GM23338 (cell line): ENCODE measurements around the gene ITPR2. TPM values are rescaled to one million over a fixed set of nuclear protein-coding genes. Genes with fewer than 3 reads are reported as not detected.

Source experiments
- ATAC-seq: fragments of 200-7000 bp; cut with Tn5 transposase; 3 replicates; pipeline ENCODE4 v1.9.1; 2020
- DNase-seq: peaks from one replicate; pipeline ENCODE4 v3.0.0-alpha.2; 2015; ENCODE audit warnings: low spot score
- H2AFZ ChIP-seq: fragments of 200-600 bp; sonication (generic); 2 replicates; pipeline ENCODE4 v1.8.0; 2016; ENCODE audit warnings: antibody characterized with exemption, mild to moderate bottlenecking, moderate library complexity
- H3F3A ChIP-seq: fragments of 200-600 bp; sonication (generic); replicated peaks from 2 replicates; pipeline ENCODE4 v1.8.0; 2017; ENCODE audit warnings: antibody characterized with exemption, mixed run types, low read depth
- H3K27ac ChIP-seq: fragments of 200-600 bp; sonication (generic); 2 replicates; pipeline ENCODE4 v1.6.1; 2016; ENCODE audit warnings: low read depth
- H3K27me3 ChIP-seq: fragments of 200-600 bp; sonication (generic); 2 replicates; pipeline ENCODE4 v1.8.0; 2016; ENCODE audit warnings: mild to moderate bottlenecking, mixed run types, moderate library complexity; ENCODE audit not compliant: insufficient read depth
- H3K36me3 ChIP-seq: fragments of 200-600 bp; sonication (generic); 2 replicates; pipeline ENCODE4 v1.8.0; 2016; ENCODE audit warnings: mild to moderate bottlenecking; ENCODE audit not compliant: insufficient read depth
- H3K4me1 ChIP-seq: fragments of 200-600 bp; sonication (generic); 2 replicates; pipeline ENCODE4 v1.8.0; 2016; ENCODE audit warnings: mild to moderate bottlenecking, moderate library complexity; ENCODE audit not compliant: insufficient read depth
- H3K4me2 ChIP-seq: fragments of 200-600 bp; sonication (generic); 2 replicates; pipeline ENCODE4 v1.7.1; 2017; ENCODE audit warnings: mixed run types
- H3K4me3 ChIP-seq: fragments of 200-600 bp; sonication (generic); 2 replicates; pipeline ENCODE4 v1.6.1; 2016; ENCODE audit warnings: mixed run types
- H3K79me2 ChIP-seq: fragments of 200-600 bp; sonication (generic); replicated peaks from 2 replicates; pipeline ENCODE4 v1.8.0; 2017; ENCODE audit warnings: mild to moderate bottlenecking; ENCODE audit not compliant: insufficient read depth
- H3K9me2 ChIP-seq: fragments of 200-600 bp; sonication (generic); 2 replicates; pipeline ENCODE4 v1.8.0; 2017; ENCODE audit not compliant: insufficient read depth
- H4K20me1 ChIP-seq: fragments of 200-600 bp; sonication (generic); replicated peaks from 2 replicates; pipeline ENCODE4 v1.8.0; 2017; ENCODE audit warnings: mild to moderate bottlenecking; ENCODE audit not compliant: insufficient read depth
- H3K27ac Mint-ChIP-seq: 2 replicates; pipeline ENCODE4 v1.8.0; 2020; ENCODE audit warnings: inconsistent platforms, mild to moderate bottlenecking, moderate library complexity, mixed read lengths
- H3K27me3 Mint-ChIP-seq: 3 replicates; pipeline ENCODE4 v1.8.0; 2022; ENCODE audit warnings: low read depth, mild to moderate bottlenecking, moderate library complexity, mixed read lengths, inconsistent platforms; ENCODE audit not compliant: insufficient read depth, poor library complexity
- H3K36me3 Mint-ChIP-seq: 3 replicates; pipeline ENCODE4 v1.8.0; 2021; ENCODE audit warnings: low read depth, mild to moderate bottlenecking, inconsistent platforms, moderate library complexity, mixed read lengths
- H3K4me1 Mint-ChIP-seq: 3 replicates; pipeline ENCODE4 v1.8.0; 2020; ENCODE audit warnings: mild to moderate bottlenecking, inconsistent platforms, mixed read lengths
- H3K4me3 Mint-ChIP-seq: 3 replicates; pipeline ENCODE4 v1.8.0; 2021; ENCODE audit warnings: moderate library complexity, mild to moderate bottlenecking, inconsistent platforms, mixed read lengths
- H3K9me3 Mint-ChIP-seq: 3 replicates; pipeline ENCODE4 v1.8.0; 2020; ENCODE audit warnings: moderate library complexity, mild to moderate bottlenecking, inconsistent platforms, mixed read lengths
- CREB1 ChIP-seq: fragments of 250-450 bp; sonication (Bioruptor Pico); IDR thresholded peaks from 2 replicates; pipeline ENCODE4 v1.5.0; 2020; ENCODE audit warnings: low read depth, mild to moderate bottlenecking, moderate library complexity
- EZH2 ChIP-seq: fragments of 200-600 bp; sonication (generic); IDR thresholded peaks from one replicate; pipeline ENCODE4 v1.8.0; 2017; ENCODE audit warnings: antibody characterized with exemption, mild to moderate bottlenecking, low read depth; ENCODE audit not compliant: unreplicated experiment
- EZH2phosphoT487 ChIP-seq: fragments of 200-600 bp; sonication (generic); IDR thresholded peaks from one replicate; pipeline ENCODE4 v1.8.1; 2018; ENCODE audit warnings: antibody characterized with exemption; ENCODE audit not compliant: unreplicated experiment
- JUNB ChIP-seq: IDR thresholded peaks from one replicate; pipeline ENCODE4 v1.6.1; 2016; ENCODE audit warnings: antibody characterized with exemption; ENCODE audit not compliant: unreplicated experiment
- NANOG ChIP-seq: IDR thresholded peaks from 2 replicates; pipeline ENCODE4 v1.6.1; 2016; ENCODE audit warnings: antibody characterized with exemption, borderline replicate concordance
- POLR2AphosphoS5 ChIP-seq: IDR thresholded peaks from 2 replicates; pipeline ENCODE4 v1.6.1; 2016; ENCODE audit warnings: antibody characterized with exemption, low read depth
- STAT1 ChIP-seq: IDR thresholded peaks from one replicate; pipeline ENCODE4 v1.6.1; 2016; ENCODE audit warnings: antibody characterized with exemption; ENCODE audit not compliant: unreplicated experiment
- ZNF114 ChIP-seq: fragments of 250-450 bp; sonication (Bioruptor Pico); IDR thresholded peaks from 2 replicates; pipeline ENCODE4 v1.5.0; 2020; ENCODE audit warnings: mild to moderate bottlenecking, moderate library complexity
- ZNF331 ChIP-seq: fragments of 250-450 bp; sonication (Bioruptor Pico); IDR thresholded peaks from 2 replicates; pipeline ENCODE4 v1.5.0; 2020; ENCODE audit warnings: low read depth, mild to moderate bottlenecking, moderate library complexity
- polyA plus RNA-seq: library from polyadenylated mRNA; unstranded; fragments of >200 nt; fragmentation: Nextera tagmentation; extraction: Ambion mirVana; gene quantifications from 2 replicates; pipeline ENCODE4 v1.2.1, GENCODE V29; 2016
- total RNA-seq: library from RNA; depleted of rRNA; stranded (reverse); fragments of >200 nt; shearing (Covaris generic); gene quantifications from 2 replicates; pipeline ENCODE4 v1.2.3, GENCODE V29; 2014
- TF ChIP-seq, protein P1 (sequence below), 2 experiments: fragments of 200-600 bp in 1 of 2; sonication (generic) in 1 of 2; conservative IDR thresholded peaks; 2 replicates each; pipeline versions ENCODE4 v1.5.1 to v1.6.1; 2016 to 2017; ENCODE audit warnings: antibody characterized with exemption in 2 of 2, low read depth in 2 of 2, mild to moderate bottlenecking in 2 of 2, moderate library complexity in 1 of 2
- TF ChIP-seq, protein P2 (sequence below): fragments of 250-450 bp; sonication (Bioruptor Pico); IDR thresholded peaks from 2 replicates; pipeline ENCODE4 v1.5.0; 2020; ENCODE audit warnings: mild to moderate bottlenecking, moderate library complexity
- TF ChIP-seq, protein P3 (sequence below): IDR thresholded peaks from 2 replicates; pipeline ENCODE4 v1.6.1; 2016; ENCODE audit warnings: antibody characterized with exemption
- TF ChIP-seq, protein P4 (sequence below): IDR thresholded peaks from one replicate; pipeline ENCODE4 v1.6.1; 2018; ENCODE audit warnings: antibody characterized with exemption; ENCODE audit not compliant: unreplicated experiment

ITPR2 gene
- total and polyA plus RNA-seq, 2 experiments from 2014 or later, result 44.5 to 65.2 TPM

DNA sequence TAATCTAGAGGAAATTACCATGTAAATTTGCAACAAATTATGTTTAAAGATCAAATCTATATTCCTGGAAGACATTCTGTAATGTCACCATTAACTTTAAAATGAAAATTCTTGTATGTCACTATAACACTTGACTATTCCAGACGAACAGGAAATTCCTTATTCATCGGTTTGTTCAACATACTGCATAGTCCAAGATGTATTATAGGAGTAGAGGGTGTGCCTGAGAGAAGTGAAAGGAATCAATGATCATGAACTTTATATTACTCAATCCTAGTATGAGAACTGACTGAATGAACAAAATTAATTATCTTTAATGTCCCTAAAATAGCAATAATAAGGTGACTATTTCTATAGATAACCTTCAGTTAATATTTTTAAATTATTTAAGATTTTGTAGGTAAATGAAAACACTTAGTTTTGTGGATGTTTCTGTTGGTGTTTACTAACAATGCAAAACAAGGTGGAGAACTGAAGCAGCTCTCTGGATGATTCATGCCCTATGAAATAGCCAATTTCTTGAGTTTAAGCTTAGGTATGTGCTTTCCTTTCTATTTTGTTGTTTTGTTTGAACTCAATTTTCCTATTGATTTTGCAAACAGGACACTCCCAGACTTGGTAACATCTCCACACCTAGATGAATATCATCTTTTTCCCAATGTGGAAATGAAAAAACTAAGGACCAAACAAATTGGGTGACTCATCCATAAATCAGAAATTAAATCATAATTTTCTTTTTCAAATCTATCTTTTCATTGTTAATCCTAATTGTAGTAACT is 18.2 kb upstream of the ITPR2 start:
- no peaks in the 10 kb centered on the region for H3K9me3 Mint-ChIP-seq
- H3K27me3 Mint-ChIP-seq, result no peaks in the 10 kb centered on the region
- no peak for ATAC-seq
- H3K27ac Mint-ChIP-seq, result no peak overlapping the region
- Histone ChIP-seq H3K4me2 (no peak overlapping the region), H3K9me2 (peaks cover 2% of the 10 kb centered on the region; the same call in 1 of the 2 replicates), H3F3A (no peaks in the 10 kb centered on the region), H4K20me1 (no peaks in the 10 kb centered on the region), H3K4me3 (no peak overlapping the region), H3K79me2 (no peaks in the 10 kb centered on the region), H3K4me1 (no peaks in the 10 kb centered on the region), H2AFZ (no peak overlapping the region), H3K36me3 (no peaks in the 10 kb centered on the region), H3K27ac (no peak overlapping the region), H3K27me3 (no peaks in the 10 kb centered on the region)
- DNase-seq, result no peak
- no peaks in the 10 kb centered on the region for H3K4me1 Mint-ChIP-seq
- H3K36me3 Mint-ChIP-seq, result no peaks in the 10 kb centered on the region
- H3K4me3 Mint-ChIP-seq, result no peak overlapping the region
- TF ChIP-seq, protein P1, sequence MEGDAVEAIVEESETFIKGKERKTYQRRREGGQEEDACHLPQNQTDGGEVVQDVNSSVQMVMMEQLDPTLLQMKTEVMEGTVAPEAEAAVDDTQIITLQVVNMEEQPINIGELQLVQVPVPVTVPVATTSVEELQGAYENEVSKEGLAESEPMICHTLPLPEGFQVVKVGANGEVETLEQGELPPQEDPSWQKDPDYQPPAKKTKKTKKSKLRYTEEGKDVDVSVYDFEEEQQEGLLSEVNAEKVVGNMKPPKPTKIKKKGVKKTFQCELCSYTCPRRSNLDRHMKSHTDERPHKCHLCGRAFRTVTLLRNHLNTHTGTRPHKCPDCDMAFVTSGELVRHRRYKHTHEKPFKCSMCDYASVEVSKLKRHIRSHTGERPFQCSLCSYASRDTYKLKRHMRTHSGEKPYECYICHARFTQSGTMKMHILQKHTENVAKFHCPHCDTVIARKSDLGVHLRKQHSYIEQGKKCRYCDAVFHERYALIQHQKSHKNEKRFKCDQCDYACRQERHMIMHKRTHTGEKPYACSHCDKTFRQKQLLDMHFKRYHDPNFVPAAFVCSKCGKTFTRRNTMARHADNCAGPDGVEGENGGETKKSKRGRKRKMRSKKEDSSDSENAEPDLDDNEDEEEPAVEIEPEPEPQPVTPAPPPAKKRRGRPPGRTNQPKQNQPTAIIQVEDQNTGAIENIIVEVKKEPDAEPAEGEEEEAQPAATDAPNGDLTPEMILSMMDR (conservative IDR thresholded peaks at IDR 0.05; ENCODE audit: low read depth in 2 of 2), result no peak
- no peak for TF ChIP-seq POLR2AphosphoS5
- TF ChIP-seq NANOG, result no peak
- TF ChIP-seq EZH2phosphoT487, result no peak
- TF ChIP-seq CREB1 (CRISPR knock-in tag), result no peak
- TF ChIP-seq STAT1, result no peak
- TF ChIP-seq EZH2, result no peak
- TF ChIP-seq, protein P2, sequence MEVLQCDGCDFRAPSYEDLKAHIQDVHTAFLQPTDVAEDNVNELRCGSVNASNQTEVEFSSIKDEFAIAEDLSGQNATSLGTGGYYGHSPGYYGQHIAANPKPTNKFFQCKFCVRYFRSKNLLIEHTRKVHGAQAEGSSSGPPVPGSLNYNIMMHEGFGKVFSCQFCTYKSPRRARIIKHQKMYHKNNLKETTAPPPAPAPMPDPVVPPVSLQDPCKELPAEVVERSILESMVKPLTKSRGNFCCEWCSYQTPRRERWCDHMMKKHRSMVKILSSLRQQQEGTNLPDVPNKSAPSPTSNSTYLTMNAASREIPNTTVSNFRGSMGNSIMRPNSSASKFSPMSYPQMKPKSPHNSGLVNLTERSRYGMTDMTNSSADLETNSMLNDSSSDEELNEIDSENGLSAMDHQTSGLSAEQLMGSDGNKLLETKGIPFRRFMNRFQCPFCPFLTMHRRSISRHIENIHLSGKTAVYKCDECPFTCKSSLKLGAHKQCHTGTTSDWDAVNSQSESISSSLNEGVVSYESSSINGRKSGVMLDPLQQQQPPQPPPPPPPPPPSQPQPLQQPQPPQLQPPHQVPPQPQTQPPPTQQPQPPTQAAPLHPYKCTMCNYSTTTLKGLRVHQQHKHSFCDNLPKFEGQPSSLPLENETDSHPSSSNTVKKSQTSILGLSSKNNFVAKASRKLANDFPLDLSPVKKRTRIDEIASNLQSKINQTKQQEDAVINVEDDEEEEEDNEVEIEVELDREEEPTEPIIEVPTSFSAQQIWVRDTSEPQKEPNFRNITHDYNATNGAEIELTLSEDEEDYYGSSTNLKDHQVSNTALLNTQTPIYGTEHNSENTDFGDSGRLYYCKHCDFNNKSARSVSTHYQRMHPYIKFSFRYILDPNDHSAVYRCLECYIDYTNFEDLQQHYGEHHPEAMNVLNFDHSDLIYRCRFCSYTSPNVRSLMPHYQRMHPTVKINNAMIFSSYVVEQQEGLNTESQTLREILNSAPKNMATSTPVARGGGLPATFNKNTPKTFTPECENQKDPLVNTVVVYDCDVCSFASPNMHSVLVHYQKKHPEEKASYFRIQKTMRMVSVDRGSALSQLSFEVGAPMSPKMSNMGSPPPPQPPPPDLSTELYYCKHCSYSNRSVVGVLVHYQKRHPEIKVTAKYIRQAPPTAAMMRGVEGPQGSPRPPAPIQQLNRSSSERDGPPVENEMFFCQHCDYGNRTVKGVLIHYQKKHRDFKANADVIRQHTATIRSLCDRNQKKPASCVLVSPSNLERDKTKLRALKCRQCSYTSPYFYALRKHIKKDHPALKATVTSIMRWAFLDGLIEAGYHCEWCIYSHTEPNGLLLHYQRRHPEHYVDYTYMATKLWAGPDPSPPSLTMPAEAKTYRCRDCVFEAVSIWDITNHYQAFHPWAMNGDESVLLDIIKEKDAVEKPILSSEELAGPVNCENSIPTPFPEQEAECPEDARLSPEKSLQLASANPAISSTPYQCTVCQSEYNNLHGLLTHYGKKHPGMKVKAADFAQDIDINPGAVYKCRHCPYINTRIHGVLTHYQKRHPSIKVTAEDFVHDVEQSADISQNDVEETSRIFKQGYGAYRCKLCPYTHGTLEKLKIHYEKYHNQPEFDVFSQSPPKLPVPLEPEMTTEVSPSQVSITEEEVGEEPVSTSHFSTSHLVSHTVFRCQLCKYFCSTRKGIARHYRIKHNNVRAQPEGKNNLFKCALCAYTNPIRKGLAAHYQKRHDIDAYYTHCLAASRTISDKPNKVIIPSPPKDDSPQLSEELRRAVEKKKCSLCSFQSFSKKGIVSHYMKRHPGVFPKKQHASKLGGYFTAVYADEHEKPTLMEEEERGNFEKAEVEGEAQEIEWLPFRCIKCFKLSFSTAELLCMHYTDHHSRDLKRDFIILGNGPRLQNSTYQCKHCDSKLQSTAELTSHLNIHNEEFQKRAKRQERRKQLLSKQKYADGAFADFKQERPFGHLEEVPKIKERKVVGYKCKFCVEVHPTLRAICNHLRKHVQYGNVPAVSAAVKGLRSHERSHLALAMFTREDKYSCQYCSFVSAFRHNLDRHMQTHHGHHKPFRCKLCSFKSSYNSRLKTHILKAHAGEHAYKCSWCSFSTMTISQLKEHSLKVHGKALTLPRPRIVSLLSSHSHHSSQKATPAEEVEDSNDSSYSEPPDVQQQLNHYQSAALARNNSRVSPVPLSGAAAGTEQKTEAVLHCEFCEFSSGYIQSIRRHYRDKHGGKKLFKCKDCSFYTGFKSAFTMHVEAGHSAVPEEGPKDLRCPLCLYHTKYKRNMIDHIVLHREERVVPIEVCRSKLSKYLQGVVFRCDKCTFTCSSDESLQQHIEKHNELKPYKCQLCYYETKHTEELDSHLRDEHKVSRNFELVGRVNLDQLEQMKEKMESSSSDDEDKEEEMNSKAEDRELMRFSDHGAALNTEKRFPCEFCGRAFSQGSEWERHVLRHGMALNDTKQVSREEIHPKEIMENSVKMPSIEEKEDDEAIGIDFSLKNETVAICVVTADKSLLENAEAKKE (CRISPR knock-in tag), result no peak
- no peak for TF ChIP-seq JUNB
- TF ChIP-seq ZNF114, result no peak
- TF ChIP-seq, protein P3, sequence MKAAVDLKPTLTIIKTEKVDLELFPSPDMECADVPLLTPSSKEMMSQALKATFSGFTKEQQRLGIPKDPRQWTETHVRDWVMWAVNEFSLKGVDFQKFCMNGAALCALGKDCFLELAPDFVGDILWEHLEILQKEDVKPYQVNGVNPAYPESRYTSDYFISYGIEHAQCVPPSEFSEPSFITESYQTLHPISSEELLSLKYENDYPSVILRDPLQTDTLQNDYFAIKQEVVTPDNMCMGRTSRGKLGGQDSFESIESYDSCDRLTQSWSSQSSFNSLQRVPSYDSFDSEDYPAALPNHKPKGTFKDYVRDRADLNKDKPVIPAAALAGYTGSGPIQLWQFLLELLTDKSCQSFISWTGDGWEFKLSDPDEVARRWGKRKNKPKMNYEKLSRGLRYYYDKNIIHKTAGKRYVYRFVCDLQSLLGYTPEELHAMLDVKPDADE, result no peak
- TF ChIP-seq ZNF331 (CRISPR knock-in tag), result no peak
- TF ChIP-seq, protein P4, sequence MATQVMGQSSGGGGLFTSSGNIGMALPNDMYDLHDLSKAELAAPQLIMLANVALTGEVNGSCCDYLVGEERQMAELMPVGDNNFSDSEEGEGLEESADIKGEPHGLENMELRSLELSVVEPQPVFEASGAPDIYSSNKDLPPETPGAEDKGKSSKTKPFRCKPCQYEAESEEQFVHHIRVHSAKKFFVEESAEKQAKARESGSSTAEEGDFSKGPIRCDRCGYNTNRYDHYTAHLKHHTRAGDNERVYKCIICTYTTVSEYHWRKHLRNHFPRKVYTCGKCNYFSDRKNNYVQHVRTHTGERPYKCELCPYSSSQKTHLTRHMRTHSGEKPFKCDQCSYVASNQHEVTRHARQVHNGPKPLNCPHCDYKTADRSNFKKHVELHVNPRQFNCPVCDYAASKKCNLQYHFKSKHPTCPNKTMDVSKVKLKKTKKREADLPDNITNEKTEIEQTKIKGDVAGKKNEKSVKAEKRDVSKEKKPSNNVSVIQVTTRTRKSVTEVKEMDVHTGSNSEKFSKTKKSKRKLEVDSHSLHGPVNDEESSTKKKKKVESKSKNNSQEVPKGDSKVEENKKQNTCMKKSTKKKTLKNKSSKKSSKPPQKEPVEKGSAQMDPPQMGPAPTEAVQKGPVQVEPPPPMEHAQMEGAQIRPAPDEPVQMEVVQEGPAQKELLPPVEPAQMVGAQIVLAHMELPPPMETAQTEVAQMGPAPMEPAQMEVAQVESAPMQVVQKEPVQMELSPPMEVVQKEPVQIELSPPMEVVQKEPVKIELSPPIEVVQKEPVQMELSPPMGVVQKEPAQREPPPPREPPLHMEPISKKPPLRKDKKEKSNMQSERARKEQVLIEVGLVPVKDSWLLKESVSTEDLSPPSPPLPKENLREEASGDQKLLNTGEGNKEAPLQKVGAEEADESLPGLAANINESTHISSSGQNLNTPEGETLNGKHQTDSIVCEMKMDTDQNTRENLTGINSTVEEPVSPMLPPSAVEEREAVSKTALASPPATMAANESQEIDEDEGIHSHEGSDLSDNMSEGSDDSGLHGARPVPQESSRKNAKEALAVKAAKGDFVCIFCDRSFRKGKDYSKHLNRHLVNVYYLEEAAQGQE, result no peak
